A549 (cell line): Measurements from ENCODE around the gene MAPK4. TPM values are rescaled to one million over a fixed set of nuclear protein-coding genes. Genes with fewer than 3 reads are reported as not detected.
A peak's percentile ranks its signal among the peaks of the same experiment; 100 is the strongest.

ENCODE experiments used
- ATAC-seq, 2 experiments: fragments of 200-7000 bp in 1 of 2; fragments of >200 bp in 1 of 2; cut with Nextera tagmentation in 1 of 2; cut with Tn5 transposase in 1 of 2; 3 replicates each; pipeline versions ENCODE4 v1.8.0 to v1.9.1; 2018 to 2020; ENCODE audit warnings: mild to moderate bottlenecking in 1 of 2, moderate library complexity in 1 of 2
- CTCF ChIA-PET: fragments of 300-600 bp; sonication (Branson Sonifier 250); formaldehyde crosslinking; extraction: SDS; loops from one replicate; lab custom pipeline; 2021; ENCODE audit warnings: antibody characterized with exemption, inconsistent platforms; lab: Yijun Ruan, JAX
- POLR2A ChIA-PET: fragments of 350-600 bp; formaldehyde crosslinking; extraction: SDS; loops from one replicate; lab custom pipeline; 2021; ENCODE audit warnings: antibody characterized with exemption, inconsistent platforms; lab: Yijun Ruan, JAX
- DNase-seq, 2 experiments: peaks; one replicate each; pipeline versions ENCODE4 v3.0.0 to v3.0.0-alpha.2; 2011 to 2016; ENCODE audit warnings: low read depth in 1 of 2, low spot score in 1 of 2
- FAIRE-seq: peaks from 2 replicates; lab custom pipeline; 2011; peaks lifted over from hg19 to GRCh38; lab: Jason Lieb, UNC
- H3K27ac ChIP-seq, 2 experiments: fragments of >200 bp; sonication (Bioruptor Twin); formaldehyde crosslinking; 3 replicates each; pipeline ENCODE4 v1.5.1; 2016 to 2017
- H3K4me1 ChIP-seq: fragments of >200 bp; sonication (Bioruptor Twin); formaldehyde crosslinking; 3 replicates; pipeline ENCODE4 v1.6.1; 2016
- H3K4me2 ChIP-seq: fragments of >200 bp; sonication (Bioruptor Twin); formaldehyde crosslinking; 3 replicates; pipeline ENCODE4 v1.6.1; 2016
- H3K4me3 ChIP-seq: fragments of >200 bp; sonication (Bioruptor Twin); formaldehyde crosslinking; 3 replicates; pipeline ENCODE4 v1.5.1; 2016
- H3K9me3 ChIP-seq: fragments of >200 bp; sonication (Bioruptor Twin); formaldehyde crosslinking; 3 replicates; pipeline ENCODE4 v1.6.1; 2016
- BHLHE40 ChIP-seq: IDR thresholded peaks from 2 replicates; pipeline ENCODE4 v1.6.1; 2012; ENCODE audit warnings: low read depth, low read length, inconsistent platforms
- CEBPB ChIP-seq, 2 experiments: fragments of >200 bp in 1 of 2; sonication (Bioruptor Twin) in 1 of 2; formaldehyde crosslinking in 1 of 2; IDR thresholded peaks; 2 replicates each; pipeline ENCODE4 v1.6.1; 2012 to 2016
- EHMT2 ChIP-seq: fragments of 200-600 bp; sonication (generic); IDR thresholded peaks from 2 replicates; pipeline ENCODE4 v1.6.1; 2016; ENCODE audit warnings: antibody characterized with exemption, low read depth, mild to moderate bottlenecking, moderate library complexity
- ESRRA ChIP-seq: fragments of 150-350 bp; IDR thresholded peaks from 2 replicates; pipeline ENCODE4 v1.6.1; 2014; ENCODE audit warnings: mild to moderate bottlenecking, low read length, borderline replicate concordance
- HEYL ChIP-seq: fragments of 250-450 bp; sonication (Bioruptor Pico); IDR thresholded peaks from 2 replicates; pipeline ENCODE4 v1.8.0; 2021; ENCODE audit warnings: mild to moderate bottlenecking, moderate library complexity
- KDM5A ChIP-seq: fragments of 200-600 bp; sonication (generic); IDR thresholded peaks from 2 replicates; pipeline ENCODE4 v1.6.1; 2016; ENCODE audit warnings: antibody characterized with exemption, mild to moderate bottlenecking
- NPAS2 ChIP-seq: fragments of 250-450 bp; sonication (Bioruptor Pico); IDR thresholded peaks from 2 replicates; pipeline ENCODE4 v1.8.0; 2022; ENCODE audit warnings: mild to moderate bottlenecking, moderate library complexity, borderline replicate concordance
- RAD21 ChIP-seq, 2 experiments: fragments of >200 bp in 1 of 2; sonication (Bioruptor Twin) in 1 of 2; formaldehyde crosslinking in 1 of 2; IDR thresholded peaks in 1 of 2; conservative IDR thresholded peaks in 1 of 2; 2 replicates in 1 of 2; 3 replicates in 1 of 2; pipeline ENCODE4 v1.6.1; 2012 to 2018; ENCODE audit warnings: inconsistent platforms in 1 of 2
- ZFP36 ChIP-seq: fragments of 450-650 bp; IDR thresholded peaks from 2 replicates; pipeline ENCODE4 v1.6.1; 2014; ENCODE audit warnings: borderline replicate concordance; ENCODE audit not compliant: partially characterized antibody
- ZNF302 ChIP-seq: fragments of 250-450 bp; sonication (Bioruptor Pico); IDR thresholded peaks from 2 replicates; pipeline ENCODE4 v1.9.0; 2021; ENCODE audit warnings: inconsistent platforms, mild to moderate bottlenecking, moderate library complexity
- WGBS: methylation state at CpG from one replicate; pipeline ENCODE4 v1.1.6; 2017; ENCODE audit errors: missing lambda C conversion rate; 5-methylcytosine and 5-hydroxymethylcytosine counted together
- polyA plus RNA-seq, 4 experiments: library from polyadenylated mRNA; depleted of rRNA in 3 of 4; stranded (reverse); fragments of >200 nt; fragmentation: RNase III in 1 of 4; extraction: RNeasy Plus Mini Kit Qiagen cat#74134 plus additional on column Dnase treatment in 1 of 4; gene quantifications; 2 replicates in 3 of 4; 3 replicates in 1 of 4; pipeline ENCODE4 v1.2.3, GENCODE V29; 2011 to 2017
- TF ChIP-seq, protein P1 (sequence below): fragments of 250-450 bp; sonication (Bioruptor Pico); IDR thresholded peaks from 2 replicates; pipeline ENCODE4 v1.5.0; 2021; ENCODE audit warnings: mild to moderate bottlenecking, moderate library complexity, borderline replicate concordance
- TF ChIP-seq, protein P2 (sequence below): fragments of 150-350 bp; IDR thresholded peaks from 2 replicates; pipeline ENCODE4 v1.6.1; 2014; ENCODE audit warnings: low read depth, mild to moderate bottlenecking, low read length

Gene MAPK4
- polyA plus RNA-seq, 2 of the 4 experiments (the other 2 are of a cell fraction), result 0.01 TPM; not detected in 1

DNA sequence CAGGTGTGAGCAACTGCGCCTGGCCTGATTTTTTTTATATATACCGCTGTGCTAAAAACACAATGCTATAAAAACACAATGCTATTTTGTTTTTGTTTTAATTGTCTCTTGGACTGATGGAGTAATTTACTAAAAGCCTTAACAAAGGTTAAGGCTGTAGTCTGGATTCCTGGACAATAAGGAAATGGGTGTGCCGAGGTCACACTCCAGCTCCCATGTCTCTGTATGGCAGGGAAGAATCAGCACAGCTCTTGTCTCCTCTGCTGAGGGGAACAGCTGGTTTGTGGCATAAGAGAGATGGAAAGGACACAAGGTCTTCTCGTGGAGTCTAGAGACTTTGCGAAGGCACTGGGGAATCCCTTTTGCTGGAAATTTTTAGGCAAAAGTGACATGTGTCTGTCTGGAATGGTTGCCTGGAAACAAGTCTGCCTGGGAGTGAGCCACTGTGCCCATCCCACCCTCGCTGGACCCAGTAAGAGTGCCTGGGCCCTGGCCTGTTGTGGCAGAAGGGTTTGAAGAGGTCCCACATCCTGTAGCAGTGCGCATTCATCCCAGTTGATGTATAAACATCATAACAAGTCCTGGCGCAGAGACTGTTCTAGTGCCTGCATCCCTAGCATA lies 73.1 kb downstream of the MAPK4 start:
- 64% methylated on average over 8 of the region's 8 CpGs for WGBS
- peaks cover 5% of the 10 kb centered on the region; the same call in 1 of the 3 replicates for H3K4me1 ChIP-seq
- 0 out of 6 replicates have a peak overlapping the region, but pooled peaks of 1 of the 2 experiments have one; percentile 36 for H3K27ac ChIP-seq
- H3K9me3 ChIP-seq, result no peaks in the 10 kb centered on the region
- ATAC-seq (no peak), DNase-seq (no peak), FAIRE-seq (no peak)
- no peak for TF ChIP-seq BHLHE40
- no peak for TF ChIP-seq EHMT2
- TF ChIP-seq, protein P1, sequence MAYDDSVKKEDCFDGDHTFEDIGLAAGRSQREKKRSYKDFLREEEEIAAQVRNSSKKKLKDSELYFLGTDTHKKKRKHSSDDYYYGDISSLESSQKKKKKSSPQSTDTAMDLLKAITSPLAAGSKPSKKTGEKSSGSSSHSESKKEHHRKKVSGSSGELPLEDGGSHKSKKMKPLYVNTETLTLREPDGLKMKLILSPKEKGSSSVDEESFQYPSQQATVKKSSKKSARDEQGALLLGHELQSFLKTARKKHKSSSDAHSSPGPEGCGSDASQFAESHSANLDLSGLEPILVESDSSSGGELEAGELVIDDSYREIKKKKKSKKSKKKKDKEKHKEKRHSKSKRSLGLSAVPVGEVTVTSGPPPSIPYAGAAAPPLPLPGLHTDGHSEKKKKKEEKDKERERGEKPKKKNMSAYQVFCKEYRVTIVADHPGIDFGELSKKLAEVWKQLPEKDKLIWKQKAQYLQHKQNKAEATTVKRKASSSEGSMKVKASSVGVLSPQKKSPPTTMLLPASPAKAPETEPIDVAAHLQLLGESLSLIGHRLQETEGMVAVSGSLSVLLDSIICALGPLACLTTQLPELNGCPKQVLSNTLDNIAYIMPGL (CRISPR knock-in tag), result no peak
- TF ChIP-seq KDM5A, result no peak
- TF ChIP-seq ZNF302, result no peak
- ChIA-PET CTCF (interaction anchor here (1.1 kb wide), 1 partner anchor 16 kb away, joined by 3 read pairs; no protein-coding TSS in a partner anchor), POLR2A (no interaction called here)
- no peak overlapping the region for H3K4me2 ChIP-seq
- no peak overlapping the region for H3K4me3 ChIP-seq

DNA sequence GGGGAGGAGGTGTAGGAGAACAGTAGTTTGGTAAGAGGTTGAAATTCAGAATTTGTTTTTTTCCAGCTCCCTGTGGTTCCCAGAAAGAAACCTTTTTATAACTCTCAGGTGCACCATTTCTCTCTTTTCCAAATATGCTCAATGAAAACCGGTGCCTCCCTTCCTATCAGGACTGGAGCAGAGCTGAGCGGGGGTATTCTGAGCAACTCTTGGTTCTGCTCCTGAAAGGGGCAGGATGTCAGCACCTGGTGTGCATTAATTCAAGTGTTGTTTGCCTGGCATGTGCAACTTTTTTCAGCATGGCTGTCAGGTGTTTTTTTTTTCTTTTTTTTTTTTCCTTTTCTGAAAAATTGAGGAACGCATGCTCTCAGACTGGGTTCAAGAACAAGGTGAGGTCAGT lies 74.1 kb downstream of the MAPK4 start:
- CTCF ChIA-PET, result interaction anchor here (1.1 kb wide), 2 partner anchors 15 to 233 kb away, joined by 3 read pairs; no protein-coding TSS in a partner anchor
- no peak overlapping the region for H3K4me2 ChIP-seq
- peaks cover 5% of the 10 kb centered on the region; the same call in 1 of the 3 replicates for H3K4me1 ChIP-seq
- POLR2A ChIA-PET, result no interaction called here
- FAIRE-seq, result no peak
- no peaks in the 10 kb centered on the region for H3K9me3 ChIP-seq
- no peak for DNase-seq
- H3K27ac ChIP-seq, result no peak overlapping the region
- 65% methylated on average over 3 of the region's 3 CpGs for WGBS
- ATAC-seq, result no peak
- TF ChIP-seq ZFP36, result no peak
- no peak overlapping the region for H3K4me3 ChIP-seq

DNA sequence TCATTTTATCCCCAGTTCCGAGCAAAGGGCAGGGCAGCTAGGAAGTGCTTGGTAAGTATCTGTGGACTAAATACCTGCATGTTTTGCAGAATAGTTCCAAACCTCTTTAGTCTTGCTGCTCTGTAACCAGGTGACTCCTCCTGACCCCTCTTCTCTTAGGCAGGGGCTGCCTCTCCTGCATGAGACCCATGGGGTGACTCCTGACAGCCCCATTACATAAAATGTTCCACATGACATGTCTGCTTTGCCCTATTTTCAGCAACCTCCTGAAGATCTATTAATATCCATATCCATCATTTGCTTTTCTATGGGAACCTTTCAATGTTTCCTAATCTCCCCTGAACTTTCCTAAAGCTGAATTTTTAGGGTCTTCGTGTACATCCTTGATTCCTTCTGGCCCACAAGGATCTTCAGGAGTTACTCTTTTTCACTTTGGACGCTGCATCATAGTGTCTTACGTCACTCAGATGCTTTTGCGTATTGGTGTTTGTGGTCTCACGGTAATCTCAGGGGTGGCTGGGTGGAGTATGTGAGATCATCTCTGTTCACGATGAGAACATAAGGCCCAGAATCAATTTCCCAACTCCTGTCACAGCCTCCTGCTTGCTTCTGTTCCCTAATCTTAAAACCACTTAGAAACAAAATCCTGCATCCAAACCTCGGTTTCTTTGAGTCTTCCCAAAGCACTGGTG lies 76.6 kb downstream of the MAPK4 start:
- H3K4me2 ChIP-seq, result no peak overlapping the region
- H3K27ac ChIP-seq, result no peak overlapping the region
- TF ChIP-seq, protein P2, sequence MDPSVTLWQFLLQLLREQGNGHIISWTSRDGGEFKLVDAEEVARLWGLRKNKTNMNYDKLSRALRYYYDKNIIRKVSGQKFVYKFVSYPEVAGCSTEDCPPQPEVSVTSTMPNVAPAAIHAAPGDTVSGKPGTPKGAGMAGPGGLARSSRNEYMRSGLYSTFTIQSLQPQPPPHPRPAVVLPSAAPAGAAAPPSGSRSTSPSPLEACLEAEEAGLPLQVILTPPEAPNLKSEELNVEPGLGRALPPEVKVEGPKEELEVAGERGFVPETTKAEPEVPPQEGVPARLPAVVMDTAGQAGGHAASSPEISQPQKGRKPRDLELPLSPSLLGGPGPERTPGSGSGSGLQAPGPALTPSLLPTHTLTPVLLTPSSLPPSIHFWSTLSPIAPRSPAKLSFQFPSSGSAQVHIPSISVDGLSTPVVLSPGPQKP, result no peak
- TF ChIP-seq RAD21 (conservative IDR thresholded peaks at IDR 0.05 in 1 of 2, IDR thresholded peaks at IDR 0.05 in 1 of 2) (no peak), NPAS2 (CRISPR knock-in tag) (no peak), CEBPB (IDR thresholded peaks at IDR 0.05) (no peak), ESRRA (no peak), ZNF302 (no peak), HEYL (CRISPR knock-in tag) (no peak)
- H3K4me3 ChIP-seq, result no peak overlapping the region
- ATAC-seq (no peak), DNase-seq (no peak), FAIRE-seq (no peak)
- POLR2A ChIA-PET, result no interaction called here
- H3K9me3 ChIP-seq, result no peaks in the 10 kb centered on the region
- H3K4me1 ChIP-seq, result peaks cover 5% of the 10 kb centered on the region; the same call in 1 of the 3 replicates
- 45% methylated on average over 8 of the region's 8 CpGs for WGBS
- CTCF ChIA-PET, result interaction anchor here (0.8 kb wide), 1 partner anchor 8 kb away, joined by 3 read pairs; no protein-coding TSS in a partner anchor
